Muscle of back (tissue), 13 donors: ENCODE results near the gene TRIM9. TPM values are rescaled to one million over a fixed set of nuclear protein-coding genes. Genes with fewer than 3 reads are reported as not detected.

Experiments
- DNase-seq, 3 donors: peaks; one replicate each; pipeline versions ENCODE4 v3.0.0 to v3.0.0-alpha.2; 2013
- long read RNA-seq, 9 donors: transcript quantifications; one replicate each; lab custom pipeline, GENCODE V29; 2026
- polyA plus RNA-seq, 10 donors: library from polyadenylated mRNA; unstranded; fragments of 120-200 nt; gene quantifications; one replicate each; pipeline ENCODE4 v1.2.1, GENCODE V29; 2013; ENCODE audit not compliant: insufficient read length in 10 of 10

TRIM9 gene
- polyA plus RNA-seq = 1 to 10 TPM in 9 of 10 donors, under 1 TPM in 1; 0.65 to 6.7 (median 2.5) TPM
- long read RNA-seq, donor 1 = 0 reads
- long read RNA-seq, donor 2, full-length matches to known transcripts = 1 of 1 reads
- long read RNA-seq, donor 2, partial matches to known transcripts = 0 of 1 reads
- long read RNA-seq, donor 2, other reads (novel, unspliced or antisense) = 0 of 1 reads
- long read RNA-seq, donor 3 = 0 reads
- long read RNA-seq, donor 4 = 0 reads
- long read RNA-seq, donor 5 = 0 reads
- long read RNA-seq, donor 6 = 0 reads
- long read RNA-seq, donor 7 = 0 reads
- long read RNA-seq, donor 8 = 0 reads
- long read RNA-seq, donor 9 = 0 reads

GRCh38 chr14:51094901-51095853 is at the start of gene TRIM9:
TSS of gene TRIM9 (minus strand) at chr14:51095105. CDS start at chr14:51094939, 166 bp downstream.
- peak; percentile 93 to 97 (median 97) for DNase-seq

GRCh38 chr14:51140856-51141255 is 46.0 kb upstream of the TRIM9 start:
- DNase-seq = no peak

GRCh38 chr14:51140338-51140737 is 45.4 kb upstream of the TRIM9 start:
- no peak for DNase-seq

GRCh38 chr14:51139121-51139681 is 44.3 kb upstream of the TRIM9 start:
- no peak for DNase-seq

DNA sequence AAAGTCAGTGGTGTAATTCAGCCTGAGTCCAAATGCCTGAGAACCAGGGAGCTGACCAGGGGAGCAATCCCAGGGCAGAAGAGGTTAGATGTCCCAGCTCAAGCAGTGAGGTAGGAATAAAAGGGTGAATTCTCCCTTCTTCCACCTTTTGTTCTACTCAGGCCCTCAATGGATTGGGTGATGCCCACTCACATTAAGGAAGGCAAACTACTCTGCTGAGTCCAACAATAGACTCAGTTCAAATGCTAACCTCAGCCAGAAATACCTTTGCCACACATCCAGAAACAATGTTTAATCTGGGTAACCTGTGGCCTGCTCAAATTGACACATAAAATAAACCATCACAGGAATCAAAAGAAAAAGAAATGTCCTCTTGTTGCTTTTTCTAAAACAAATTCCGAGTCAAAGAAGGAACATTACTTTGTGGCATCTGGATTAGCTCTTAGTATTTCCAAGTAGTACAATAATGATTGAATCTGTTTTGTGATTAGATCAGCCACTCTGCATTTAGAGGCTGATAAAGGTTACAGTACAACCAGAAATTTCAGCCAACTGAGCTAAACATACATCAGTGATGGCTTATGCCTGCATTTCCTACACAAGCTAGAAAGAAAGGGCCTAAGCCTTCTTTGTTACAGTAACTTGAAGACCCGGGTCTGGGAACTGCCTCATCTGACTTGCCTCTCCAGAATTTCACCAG is 43.6 kb upstream of the TRIM9 start:
- DNase-seq = no peak

- no peak for DNase-seq
These were observed 36.6 kb upstream of the TRIM9 start for GRCh38 chr14:51131516-51131915.

DNA sequence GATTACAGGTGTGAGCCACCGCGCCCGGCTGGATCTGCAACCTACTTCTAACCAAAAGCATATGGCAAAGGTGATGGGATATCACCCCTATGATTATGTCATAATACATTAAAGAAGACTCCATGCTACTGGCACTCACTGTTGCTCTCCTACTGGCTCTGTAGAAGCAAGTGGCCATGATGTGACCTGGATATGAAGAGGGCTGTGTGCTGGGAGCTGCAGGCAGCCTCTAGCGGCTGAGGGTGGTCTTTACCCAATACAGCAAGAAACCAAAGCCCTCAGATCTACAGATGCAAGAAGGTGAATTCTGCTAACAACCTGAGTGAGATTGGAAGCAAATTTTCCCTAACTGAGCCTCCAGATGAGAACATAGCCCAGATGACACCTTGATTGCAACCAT is 34.2 kb upstream of the TRIM9 start:
- no peak for DNase-seq

DNA sequence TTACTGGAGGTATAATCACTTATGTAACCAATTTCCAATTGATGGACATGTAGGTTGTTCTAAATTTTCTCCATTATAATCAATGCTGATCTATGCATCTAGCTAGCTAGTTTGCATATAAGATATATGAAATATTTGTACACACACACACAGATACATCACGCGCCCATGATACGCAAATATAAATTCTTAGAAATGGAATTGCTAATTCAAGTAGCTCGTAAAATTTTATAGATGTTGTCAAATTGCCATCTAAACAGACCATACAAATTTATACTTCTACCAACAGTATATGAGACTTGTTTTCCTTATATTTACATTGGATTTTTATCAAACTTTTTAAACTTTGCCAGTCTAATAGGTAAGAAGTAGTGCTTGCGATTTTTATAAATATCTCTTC is 29.1 kb upstream of the TRIM9 start:
- no peak for DNase-seq

GRCh38 chr14:51121096-51121495 is 26.2 kb upstream of the TRIM9 start:
- DNase-seq = no peak

DNA sequence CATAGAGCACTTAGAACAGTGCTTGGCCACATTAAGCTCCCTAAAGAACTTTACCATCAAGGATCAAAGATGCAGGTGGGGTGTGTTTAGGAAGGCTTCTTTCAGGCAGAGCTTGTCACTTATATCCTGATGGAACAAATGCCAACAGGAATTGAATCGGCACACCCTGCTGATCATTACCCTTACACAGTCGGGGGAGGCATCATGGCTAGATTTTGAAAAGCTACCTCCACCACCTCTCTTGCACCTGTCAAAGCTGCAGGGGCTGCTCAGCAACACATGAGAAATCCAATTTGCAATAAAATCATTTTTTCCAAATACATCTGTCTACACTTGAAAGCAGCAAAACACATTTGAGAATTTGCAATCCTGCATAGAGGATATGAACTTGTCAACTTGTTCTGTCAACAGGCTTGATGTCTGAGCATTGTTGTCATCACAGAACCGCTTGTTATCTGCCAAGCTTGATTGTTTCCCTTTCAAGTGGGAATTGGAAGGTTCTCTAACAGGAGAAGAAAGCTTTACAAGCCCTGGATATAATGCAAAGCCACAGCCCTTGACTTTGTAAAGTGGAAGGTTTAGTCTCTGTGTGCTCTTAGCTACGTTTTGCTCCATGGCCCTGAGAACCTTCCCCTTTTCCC is 24.6 kb upstream of the TRIM9 start:
- DNase-seq = no peak

- DNase-seq = no peak
These were observed 24.1 kb upstream of the TRIM9 start for GRCh38 chr14:51118993-51119392.

- no peak for DNase-seq
These were observed 22.7 kb upstream of the TRIM9 start for GRCh38 chr14:51117593-51117992.

GRCh38 chr14:51116682-51117081 is 21.8 kb upstream of the TRIM9 start:
- DNase-seq = no peak

DNA sequence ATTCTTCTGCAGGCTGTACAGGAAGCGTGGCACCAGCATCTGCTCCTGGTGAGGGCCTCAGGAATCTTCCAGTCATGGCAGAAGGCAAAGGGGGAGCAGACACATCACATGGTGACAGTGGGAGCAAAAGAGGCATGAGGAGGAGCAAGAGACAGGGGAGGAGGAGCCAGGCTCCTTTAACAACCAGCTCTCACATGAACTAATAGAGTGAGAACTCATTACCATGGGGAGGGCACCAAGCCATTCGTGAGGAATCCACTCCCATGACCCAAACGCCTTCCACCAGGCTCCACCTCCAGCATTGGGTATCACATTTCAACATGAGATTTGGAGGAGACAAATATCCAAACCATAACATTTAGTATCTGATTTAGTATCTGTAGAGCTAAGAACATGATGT is 14.7 kb upstream of the TRIM9 start:
- no peak for DNase-seq

- DNase-seq = no peak
These were observed 12.9 kb upstream of the TRIM9 start for GRCh38 chr14:51107801-51108200.

DNA sequence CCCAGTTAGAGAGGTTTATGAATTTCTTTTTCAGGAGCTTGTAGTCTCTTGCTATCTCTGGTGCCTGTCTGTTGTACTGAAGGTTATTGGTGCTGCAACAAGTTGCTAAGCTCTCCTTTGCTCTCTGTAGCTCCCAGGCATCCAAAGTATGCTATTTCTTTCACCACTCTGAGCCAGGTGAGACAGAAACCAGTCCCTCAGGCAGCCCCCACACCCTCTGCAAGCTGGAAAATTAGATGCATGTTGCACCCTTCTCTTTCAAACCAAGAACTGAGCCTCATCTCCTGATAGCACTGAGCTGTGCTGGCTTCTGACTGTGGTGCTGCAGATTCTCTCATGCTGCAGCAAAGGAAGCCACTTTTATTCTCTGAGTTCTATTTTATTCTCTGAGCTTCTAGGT is 9.6 kb upstream of the TRIM9 start:
- no peak for DNase-seq

DNA sequence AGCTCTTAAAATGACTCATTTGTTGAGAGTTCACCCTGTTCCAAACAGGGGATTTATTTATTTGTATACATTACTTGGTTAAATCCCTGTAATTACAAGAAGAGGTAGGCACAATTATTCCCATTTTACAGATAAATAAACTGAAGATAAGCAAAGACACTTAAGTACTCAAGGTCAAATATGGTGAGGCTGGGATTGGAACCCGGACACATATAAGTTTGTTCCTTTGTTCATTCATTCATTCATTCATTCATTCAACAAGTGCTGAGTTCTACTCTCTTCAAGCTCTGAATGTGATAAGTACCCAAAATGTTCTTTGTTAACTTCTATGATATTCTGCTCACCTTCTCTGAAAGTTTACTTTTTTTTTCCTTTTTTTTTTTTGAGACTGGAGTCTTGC is 2.4 kb upstream of the TRIM9 start:
- DNase-seq = no peak

GRCh38 chr14:51096870-51097269 is 2.0 kb upstream of the TRIM9 start:
- no peak for DNase-seq

- no peak for DNase-seq
These were observed 1.2 kb upstream of the TRIM9 start for GRCh38 chr14:51095854-51096823.

GRCh38 chr14:51094282-51094821 is 553 bp downstream of the TRIM9 start:
- no peak for DNase-seq
